ENCODE measurements around the gene NDUFB11. TPM values are rescaled to one million over a fixed set of nuclear protein-coding genes. Genes with fewer than 3 reads are reported as not detected.

Gene NDUFB11
- total and polyA plus RNA-seq, 9 of the 15 experiments (the other 6 are each of a cell fraction or from before 2014, with no cell fraction given) = 20.9 to 269 (median 86.8) TPM

GRCh38 chrX:47145395-47146120, 1.1 kb upstream of the NDUFB11 start (continued):
- no peak for TF ChIP-seq BCLAF1 (IDR thresholded peaks at IDR 0.05; ENCODE audit: borderline replicate concordance in 1 of 2, control insufficient read depth in 1 of 2, low read depth in 2 of 2, low read length in 1 of 2)
- TF ChIP-seq TGIF2 (CRISPR knock-in tag; IDR thresholded peaks at IDR 0.05) = no peak
- TF ChIP-seq NEUROD1 (IDR thresholded peaks at IDR 0.05; ENCODE audit: borderline replicate concordance, low read depth, low read length, partially characterized antibody) = peak; percentile 0
- TF ChIP-seq ZNF384 (IDR thresholded peaks at IDR 0.05; ENCODE audit: low read depth, low read length) = peak; percentile 58
- peak; percentile 6; the same call in 1 of the 2 replicates for TF ChIP-seq POLR2G (IDR thresholded peaks at IDR 0.05; ENCODE audit: low read depth, low read length)
- peak; percentile 84 for TF ChIP-seq EP400 (IDR thresholded peaks at IDR 0.05)
- no peak for TF ChIP-seq ZNF699 (CRISPR knock-in tag; IDR thresholded peaks at IDR 0.05; ENCODE audit: insufficient replicate concordance)
- peak; percentile 60 for TF ChIP-seq EGR1 (conservative IDR thresholded peaks at IDR 0.05)
- no peak for TF ChIP-seq PHB2 (IDR thresholded peaks at IDR 0.05; ENCODE audit: low read depth)
- TF ChIP-seq RBM39 (optimal IDR thresholded peaks at IDR 0.05; ENCODE audit: low read depth, low read length) = no peak
- TF ChIP-seq SFPQ (IDR thresholded peaks at IDR 0.05; ENCODE audit: low read depth, low read length) = no peak
- peak; percentile 36 for TF ChIP-seq PHF20 (IDR thresholded peaks at IDR 0.05; ENCODE audit: partially characterized antibody)
- TF ChIP-seq PCBP1 (IDR thresholded peaks at IDR 0.05; ENCODE audit: low read depth, low read length, poor library complexity, severe bottlenecking) = no peak
- TF ChIP-seq RBM22 (IDR thresholded peaks at IDR 0.05; ENCODE audit: low read depth, low read length, poor library complexity, severe bottlenecking) = peak; percentile 42
- TF ChIP-seq BMI1 (IDR thresholded peaks at IDR 0.05; ENCODE audit: low read length) = no peak
- no peak for TF ChIP-seq TFAM (CRISPR knock-in tag; conservative IDR thresholded peaks at IDR 0.05)
- TF ChIP-seq ETV5 (CRISPR knock-in tag; IDR thresholded peaks at IDR 0.05; ENCODE audit: low read depth) = no peak
- TF ChIP-seq RBFOX2 (IDR thresholded peaks at IDR 0.05; ENCODE audit: low read depth, low read length) = 0 out of 2 replicates have a peak, but pooled peaks have one; percentile 8
- TF ChIP-seq HIVEP1 (CRISPR knock-in tag; IDR thresholded peaks at IDR 0.05) = no peak
- no peak for TF ChIP-seq MTA1 (IDR thresholded peaks at IDR 0.05; ENCODE audit: borderline replicate concordance)
- no peak for TF ChIP-seq GMEB1 (CRISPR knock-in tag; IDR thresholded peaks at IDR 0.05)
- no peak for TF ChIP-seq NFE2 (IDR thresholded peaks at IDR 0.05; ENCODE audit: low read depth)
